DND-41 (cell line): ENCODE results near the gene RUNX1.

Experiments
- ATAC-seq: fragments of 200-7000 bp; cut with Tn5 transposase; 3 replicates; pipeline ENCODE4 v1.9.1; 2021; ENCODE audit warnings: low read depth; ENCODE audit not compliant: insufficient read depth
- DNase-seq: peaks from one replicate; pipeline ENCODE4 v3.0.0-alpha.2; 2020
- H2AFZ ChIP-seq: 2 replicates; pipeline ENCODE4 v1.6.0; 2012; ENCODE audit warnings: low read depth, low read length
- H3K27ac ChIP-seq: 2 replicates; pipeline ENCODE4 v1.5.1; 2012; ENCODE audit warnings: low read length, inconsistent platforms
- H3K27me3 ChIP-seq: fragments of 200-600 bp; sonication (generic); 2 replicates; pipeline ENCODE4 v1.6.0; 2012; ENCODE audit warnings: low read length, mild to moderate bottlenecking, inconsistent platforms; ENCODE audit not compliant: insufficient read depth, poor library complexity
- H3K36me3 ChIP-seq: 2 replicates; pipeline ENCODE4 v1.5.1; 2012; ENCODE audit warnings: low read length, inconsistent platforms; ENCODE audit not compliant: insufficient read depth
- H3K4me1 ChIP-seq: 2 replicates; pipeline ENCODE4 v1.5.1; 2012; ENCODE audit warnings: mild to moderate bottlenecking, low read length; ENCODE audit not compliant: insufficient read depth
- H3K4me2 ChIP-seq: 2 replicates; pipeline ENCODE4 v1.6.0; 2012; ENCODE audit warnings: mild to moderate bottlenecking, moderate library complexity, low read length, inconsistent platforms; ENCODE audit not compliant: insufficient read depth
- H3K4me3 ChIP-seq, 2 experiments: fragments of 200-600 bp in 1 of 2; shearing (Covaris generic) in 1 of 2; 2 replicates each; pipeline ENCODE4 v1.5.1; 2012 to 2016; ENCODE audit warnings: inconsistent platforms in 2 of 2, low read length in 2 of 2, mild to moderate bottlenecking in 2 of 2, low read depth in 1 of 2, moderate library complexity in 1 of 2
- H3K79me2 ChIP-seq: 2 replicates; pipeline ENCODE4 v1.6.0; 2012; ENCODE audit warnings: low read length, inconsistent platforms; ENCODE audit not compliant: insufficient read depth
- H3K9ac ChIP-seq: 2 replicates; pipeline ENCODE4 v1.6.0; 2012; ENCODE audit warnings: low read depth, mild to moderate bottlenecking, inconsistent platforms, low read length, moderate library complexity
- H3K9me3 ChIP-seq: 2 replicates; pipeline ENCODE4 v1.5.1; 2012; ENCODE audit warnings: low read length, moderate library complexity, mild to moderate bottlenecking, inconsistent platforms; ENCODE audit not compliant: insufficient read depth, severe bottlenecking
- H4K20me1 ChIP-seq: 2 replicates; pipeline ENCODE4 v1.6.0; 2012; ENCODE audit warnings: low read length; ENCODE audit not compliant: insufficient read depth
- CTCF ChIP-seq: IDR thresholded peaks from 2 replicates; pipeline ENCODE4 v1.5.1; 2012; ENCODE audit warnings: borderline replicate concordance, low read length, moderate library complexity, mild to moderate bottlenecking; ENCODE audit not compliant: poor library complexity, severe bottlenecking; ENCODE audit errors: extremely low read depth
- EZH2 ChIP-seq: IDR thresholded peaks from 3 replicates; pipeline ENCODE4 v1.6.1; 2012; ENCODE audit warnings: borderline replicate concordance, low read depth, mild to moderate bottlenecking, moderate library complexity, low read length, inconsistent platforms; ENCODE audit not compliant: severe bottlenecking

RUNX1 gene

GRCh38 chr21:34905218-34905537 lies 143.9 kb downstream of the RUNX1 start:
- H2AFZ ChIP-seq: no peak overlapping the region
- H3K4me3 ChIP-seq: no peak overlapping the region
- no peaks in the 10 kb centered on the region for H3K9me3 ChIP-seq
- no peak overlapping the region for H3K27ac ChIP-seq
- H3K4me1 ChIP-seq: peaks cover 30% of the 10 kb centered on the region
- no peak for TF ChIP-seq CTCF
- no peak for TF ChIP-seq EZH2
- no peak for ATAC-seq
- peaks cover 37% of the 10 kb centered on the region for H3K36me3 ChIP-seq
- no peaks in the 10 kb centered on the region for H3K27me3 ChIP-seq
- H3K79me2 ChIP-seq: peaks cover 99% of the 10 kb centered on the region
- no peak overlapping the region for H3K9ac ChIP-seq
- no peak for DNase-seq
- H4K20me1 ChIP-seq: peaks cover 24% of the 10 kb centered on the region; the same call in 1 of the 2 replicates
- no peak overlapping the region for H3K4me2 ChIP-seq

- no peaks in the 10 kb centered on the region for H3K9me3 ChIP-seq
- H3K4me3 ChIP-seq: no peak overlapping the region
- no peak overlapping the region for H3K9ac ChIP-seq
- TF ChIP-seq EZH2: no peak
- TF ChIP-seq CTCF: no peak
- peaks cover 99% of the 10 kb centered on the region for H3K79me2 ChIP-seq
- H3K36me3 ChIP-seq: peaks cover 36% of the 10 kb centered on the region
- H3K4me2 ChIP-seq: no peak overlapping the region
- peaks cover 25% of the 10 kb centered on the region for H3K4me1 ChIP-seq
- H4K20me1 ChIP-seq: peaks cover 19% of the 10 kb centered on the region; the same call in 1 of the 2 replicates
- H3K27me3 ChIP-seq: no peaks in the 10 kb centered on the region
- DNase-seq: no peak
- H3K27ac ChIP-seq: no peak overlapping the region
- no peak overlapping the region for H2AFZ ChIP-seq
- ATAC-seq: no peak
These were observed 144.4 kb downstream of the RUNX1 start for GRCh38 chr21:34904526-34905217.

GRCh38 chr21:34900376-34900775 lies 148.7 kb downstream of the RUNX1 start:
- H3K4me2 ChIP-seq: no peak overlapping the region
- no peak for ATAC-seq

More at GRCh38 chr21:34900376-34900775, 148.7 kb downstream of the RUNX1 start:
- H3K9me3 ChIP-seq: peaks cover 16% of the 10 kb centered on the region
- peaks cover 54% of the 10 kb centered on the region for H3K36me3 ChIP-seq
- peaks cover 98% of the 10 kb centered on the region for H3K79me2 ChIP-seq
- H3K9ac ChIP-seq: no peak overlapping the region
- peaks cover 13% of the 10 kb centered on the region for H3K4me1 ChIP-seq
- H4K20me1 ChIP-seq: peaks cover 13% of the 10 kb centered on the region; the same call in 1 of the 2 replicates
- H3K27ac ChIP-seq: no peak overlapping the region
- TF ChIP-seq EZH2 (no peak), CTCF (no peak)
- no peak overlapping the region for H2AFZ ChIP-seq
- no peak for DNase-seq
- no peak overlapping the region for H3K4me3 ChIP-seq
- no peaks in the 10 kb centered on the region for H3K27me3 ChIP-seq
